ENCODE results near the gene PRPF19. TPM values are rescaled to one million over a fixed set of nuclear protein-coding genes. Genes with fewer than 3 reads are reported as not detected.
A peak's percentile ranks its signal among the peaks of the same experiment; 100 is the strongest.

Gene PRPF19
- total RNA-seq, 2 experiments from 2014 or later = 161 TPM

- Mint-ChIP-seq H3K36me3 (ENCODE audit: low read depth) (peaks cover under 1% of the 10 kb centered on the region), H3K27me3 (ENCODE audit: low read depth) (peaks cover 31% of the 10 kb centered on the region), H3K27ac (no peak overlapping the region), H3K4me1 (ENCODE audit: low read depth) (peaks cover 13% of the 10 kb centered on the region), H3K9me3 (ENCODE audit: insufficient read depth) (no peaks in the 10 kb centered on the region), H3K4me3 (no peak overlapping the region)
- ATAC-seq (no peak), DNase-seq (no peak)
- POLR2A ChIA-PET = no interaction called here
- CTCF ChIA-PET = interaction anchor here (1.1 kb wide), 1 partner anchor 13 kb away, joined by 3 read pairs; no protein-coding TSS in a partner anchor
Observed at GRCh38 chr11:60928563-60929001, 22.2 kb upstream of the PRPF19 start.

GRCh38 chr11:60927600-60927999 is 21.2 kb upstream of the PRPF19 start:
- no peak for DNase-seq
- CTCF ChIA-PET = interaction anchor here (1.4 kb wide), 1 partner anchor 12 kb away, joined by 8 read pairs; no protein-coding TSS in a partner anchor
- Mint-ChIP-seq H3K9me3 (ENCODE audit: insufficient read depth) (no peaks in the 10 kb centered on the region), H3K27ac (no peak overlapping the region), H3K4me1 (ENCODE audit: low read depth) (peaks cover 13% of the 10 kb centered on the region), H3K4me3 (no peak overlapping the region), H3K27me3 (ENCODE audit: low read depth) (peaks cover 33% of the 10 kb centered on the region), H3K36me3 (ENCODE audit: low read depth) (peaks cover 9% of the 10 kb centered on the region)
- POLR2A ChIA-PET = no interaction called here
- no peak for ATAC-seq

GRCh38 chr11:60927061-60927592 is 20.7 kb upstream of the PRPF19 start:
- no peak for ATAC-seq
- CTCF ChIA-PET = interaction anchor here (1.4 kb wide), 1 partner anchor 12 kb away, joined by 8 read pairs; no protein-coding TSS in a partner anchor
- H3K4me3 Mint-ChIP-seq = no peak overlapping the region
- peaks cover 33% of the 10 kb centered on the region for H3K27me3 Mint-ChIP-seq (ENCODE audit: low read depth)
- H3K4me1 Mint-ChIP-seq (ENCODE audit: low read depth) = peaks cover 13% of the 10 kb centered on the region
- H3K36me3 Mint-ChIP-seq (ENCODE audit: low read depth) = peaks cover 14% of the 10 kb centered on the region
- no peak for DNase-seq
- H3K9me3 Mint-ChIP-seq (ENCODE audit: insufficient read depth) = no peaks in the 10 kb centered on the region
- POLR2A ChIA-PET = no interaction called here
- H3K27ac Mint-ChIP-seq = no peak overlapping the region

GRCh38 chr11:60926500-60926899 is 20.1 kb upstream of the PRPF19 start:
- H3K36me3 Mint-ChIP-seq (ENCODE audit: low read depth) = peaks cover 19% of the 10 kb centered on the region
- POLR2A ChIA-PET = no interaction called here
- peaks cover 33% of the 10 kb centered on the region for H3K27me3 Mint-ChIP-seq (ENCODE audit: low read depth)
- CTCF ChIA-PET = interaction anchor here (1.4 kb wide), 1 partner anchor 11 kb away, joined by 8 read pairs; no protein-coding TSS in a partner anchor
- H3K4me1 Mint-ChIP-seq (ENCODE audit: low read depth) = peaks cover 13% of the 10 kb centered on the region
- no peak overlapping the region for H3K4me3 Mint-ChIP-seq
- ATAC-seq (no peak), DNase-seq (no peak)
- no peaks in the 10 kb centered on the region for H3K9me3 Mint-ChIP-seq (ENCODE audit: insufficient read depth)
- H3K27ac Mint-ChIP-seq = no peak overlapping the region

- ATAC-seq (no peak), DNase-seq (no peak)
- Mint-ChIP-seq H3K4me1 (ENCODE audit: low read depth) (peaks cover 13% of the 10 kb centered on the region), H3K9me3 (ENCODE audit: insufficient read depth) (no peaks in the 10 kb centered on the region), H3K27ac (no peak overlapping the region), H3K27me3 (ENCODE audit: low read depth) (peaks cover 32% of the 10 kb centered on the region), H3K4me3 (no peak overlapping the region), H3K36me3 (ENCODE audit: low read depth) (peaks cover 26% of the 10 kb centered on the region)
- CTCF ChIA-PET = interaction anchor here (1.4 kb wide), 1 partner anchor 11 kb away, joined by 8 read pairs; no protein-coding TSS in a partner anchor
- POLR2A ChIA-PET = no interaction called here
Observed at GRCh38 chr11:60925868-60926267, 19.5 kb upstream of the PRPF19 start.

- ChIA-PET CTCF (no interaction called here), POLR2A (no interaction called here)
- ATAC-seq (peak; percentile 29), DNase-seq (no peak)
- Mint-ChIP-seq H3K27ac (no peak overlapping the region), H3K4me3 (peak overlapping the region; percentile 34), H3K9me3 (ENCODE audit: insufficient read depth) (no peaks in the 10 kb centered on the region), H3K36me3 (ENCODE audit: low read depth) (peaks cover 32% of the 10 kb centered on the region), H3K27me3 (ENCODE audit: low read depth) (peaks cover 29% of the 10 kb centered on the region), H3K4me1 (ENCODE audit: low read depth) (peaks cover 13% of the 10 kb centered on the region)
Observed at GRCh38 chr11:60924906-60925853, 18.8 kb upstream of the PRPF19 start.

- peak; percentile 42 for ATAC-seq
- no peaks in the 10 kb centered on the region for H3K9me3 Mint-ChIP-seq (ENCODE audit: insufficient read depth)
- CTCF ChIA-PET = interaction anchor here (1.4 kb wide), 2 partner anchors 9 to 16 kb away, joined by 3 to 11 read pairs; no protein-coding TSS in a partner anchor
- H3K27ac Mint-ChIP-seq = no peak within 1 kb of the TSS
- peak within 1 kb of the TSS; percentile 53 for H3K4me3 Mint-ChIP-seq
- POLR2A ChIA-PET = interaction anchor here (1.1 to 1.6 kb wide), 2 partner anchors 9 to 11 kb away, joined by 4 to 6 read pairs; partner anchors contain the start of gene TMEM109
- H3K36me3 Mint-ChIP-seq (ENCODE audit: low read depth) = peaks cover 35% of the 10 kb centered on the region
- H3K27me3 Mint-ChIP-seq (ENCODE audit: low read depth) = peaks cover 25% of the 10 kb centered on the region
- peaks cover 13% of the 10 kb centered on the region for H3K4me1 Mint-ChIP-seq (ENCODE audit: low read depth)
- DNase-seq = no peak
Observed at GRCh38 chr11:60924110-60924905, 17.9 kb upstream of the PRPF19 start, which contains the start of gene TMEM132A. Gene TMEM132A (plus strand): TSS chr11:60924460. CDS start chr11:60924634, 174 bp downstream.

GRCh38 chr11:60923800-60924109 is 17.4 kb upstream of the PRPF19 start:
- no peak overlapping the region for H3K27ac Mint-ChIP-seq

GRCh38 chr11:60923326-60923725 is 16.9 kb upstream of the PRPF19 start:
- CTCF ChIA-PET = interaction anchor here (1.4 to 1.5 kb wide), 3 partner anchors 8 to 23 kb away, joined by 3 to 11 read pairs (median 3); no protein-coding TSS in a partner anchor
- no peak for DNase-seq
- Mint-ChIP-seq H3K27me3 (ENCODE audit: low read depth) (peaks cover 25% of the 10 kb centered on the region), H3K27ac (no peak overlapping the region), H3K9me3 (ENCODE audit: insufficient read depth) (no peaks in the 10 kb centered on the region), H3K4me3 (no peak overlapping the region), H3K4me1 (ENCODE audit: low read depth) (peaks cover 13% of the 10 kb centered on the region), H3K36me3 (ENCODE audit: low read depth) (peaks cover 40% of the 10 kb centered on the region)
- no peak for ATAC-seq
- POLR2A ChIA-PET = interaction anchor here (1.1 to 1.6 kb wide), 2 partner anchors 8 to 10 kb away, joined by 4 to 6 read pairs; partner anchors contain the start of gene TMEM109

More at GRCh38 chr11:60923800-60924109, 17.4 kb upstream of the PRPF19 start:
- Mint-ChIP-seq H3K36me3 (ENCODE audit: low read depth) (peaks cover 35% of the 10 kb centered on the region), H3K9me3 (ENCODE audit: insufficient read depth) (no peaks in the 10 kb centered on the region), H3K4me1 (ENCODE audit: low read depth) (peaks cover 13% of the 10 kb centered on the region), H3K27me3 (ENCODE audit: low read depth) (peaks cover 25% of the 10 kb centered on the region), H3K4me3 (peak overlapping the region; percentile 53)
- no peak for DNase-seq
- no peak for ATAC-seq
- POLR2A ChIA-PET = interaction anchor here (1.1 to 1.6 kb wide), 2 partner anchors 9 to 10 kb away, joined by 4 to 6 read pairs; partner anchors contain the start of gene TMEM109
- CTCF ChIA-PET = interaction anchor here (1.4 kb wide), 2 partner anchors 8 to 16 kb away, joined by 3 to 11 read pairs; no protein-coding TSS in a partner anchor

GRCh38 chr11:60922906-60923305 is 16.5 kb upstream of the PRPF19 start:
- ChIA-PET CTCF (interaction anchor here (1.4 to 1.5 kb wide), 2 partner anchors 17 to 23 kb away, joined by 3 read pairs; no protein-coding TSS in a partner anchor), POLR2A (interaction anchor here (1.6 kb wide), 1 partner anchor 8 kb away, joined by 6 read pairs; no protein-coding TSS in a partner anchor)
- Mint-ChIP-seq H3K27me3 (ENCODE audit: low read depth) (peaks cover 25% of the 10 kb centered on the region), H3K4me3 (no peak overlapping the region), H3K4me1 (ENCODE audit: low read depth) (peaks cover 14% of the 10 kb centered on the region), H3K9me3 (ENCODE audit: insufficient read depth) (no peaks in the 10 kb centered on the region), H3K36me3 (ENCODE audit: low read depth) (peaks cover 42% of the 10 kb centered on the region), H3K27ac (no peak overlapping the region)
- DNase-seq (no peak), ATAC-seq (no peak)
